CD14-positive monocyte (primary cell): ENCODE measurements around the gene MESD. TPM values are rescaled to one million over a fixed set of nuclear protein-coding genes. Genes with fewer than 3 reads are reported as not detected.

Experiments
- DNase-seq, 3 donors: peaks; one replicate each; pipeline ENCODE4 v3.0.0-alpha.2; 2011 to 2022
- H2AFZ ChIP-seq: 2 replicates; pipeline ENCODE4 v1.6.0; 2012; ENCODE audit warnings: mild to moderate bottlenecking, low read depth, low read length, inconsistent platforms; ENCODE audit not compliant: insufficient read depth, poor library complexity, severe bottlenecking
- H3K27ac ChIP-seq, 2 donors: 1 replicate in 1 of 2; 2 replicates in 1 of 2; pipeline ENCODE4 v1.5.1; 2012 to 2013; ENCODE audit warnings: low read length in 2 of 2, control low read depth in 1 of 2, inconsistent platforms in 1 of 2, low read depth in 1 of 2, mild to moderate bottlenecking in 1 of 2
- H3K27me3 ChIP-seq, 2 donors: one replicate each; pipeline versions ENCODE4 v1.6.0 to v1.6.1; 2011 to 2013; ENCODE audit warnings: low read length in 2 of 2; ENCODE audit not compliant: control insufficient read depth in 2 of 2, insufficient read depth in 2 of 2
- H3K36me3 ChIP-seq, 2 donors: replicated peaks in 1 of 2; 1 replicate in 1 of 2; 2 replicates in 1 of 2; pipeline versions ENCODE4 v1.5.1 to v1.6.1; 2012 to 2013; ENCODE audit warnings: low read length in 2 of 2, control low read depth in 1 of 2, inconsistent platforms in 1 of 2, mild to moderate bottlenecking in 1 of 2; ENCODE audit not compliant: insufficient read depth in 2 of 2, control insufficient read depth in 1 of 2
- H3K4me1 ChIP-seq, 2 donors: 1 replicate in 1 of 2; 2 replicates in 1 of 2; pipeline versions ENCODE4 v1.5.1 to v1.6.1; 2012 to 2013; ENCODE audit warnings: low read length in 2 of 2, control low read depth in 1 of 2, inconsistent platforms in 1 of 2, mild to moderate bottlenecking in 1 of 2, moderate library complexity in 1 of 2; ENCODE audit not compliant: insufficient read depth in 2 of 2, control insufficient read depth in 1 of 2
- H3K4me2 ChIP-seq: replicated peaks from 2 replicates; pipeline ENCODE3; 2012; ENCODE audit warnings: low read length, moderate library complexity, mild to moderate bottlenecking; ENCODE audit not compliant: poor library complexity, severe bottlenecking; ENCODE audit errors: extremely low read depth
- H3K4me3 ChIP-seq, 3 experiments: fragments of 200-600 bp in 1 of 3; sonication (generic) in 1 of 3; replicated peaks in 1 of 3; 1 replicate in 2 of 3; 2 replicates in 1 of 3; pipeline ENCODE4 v1.5.1; 2011 to 2013; ENCODE audit warnings: low read length in 3 of 3, mild to moderate bottlenecking in 3 of 3, control low read depth in 2 of 3, low read depth in 2 of 3, inconsistent platforms in 1 of 3, moderate library complexity in 1 of 3
- H3K79me2 ChIP-seq: 2 replicates; pipeline ENCODE4 v1.6.0; 2012; ENCODE audit warnings: mild to moderate bottlenecking, control low read depth, inconsistent platforms, low read length, moderate library complexity; ENCODE audit not compliant: insufficient read depth
- H3K9ac ChIP-seq: 2 replicates; pipeline ENCODE4 v1.6.0; 2017; ENCODE audit warnings: low read length, mild to moderate bottlenecking; ENCODE audit not compliant: insufficient read depth, poor library complexity, severe bottlenecking
- H3K9me3 ChIP-seq, 2 donors: replicated peaks in 1 of 2; 1 replicate in 1 of 2; 2 replicates in 1 of 2; pipeline versions ENCODE4 v1.5.1 to v1.6.1; 2012 to 2013; ENCODE audit warnings: low read length in 2 of 2, control low read depth in 1 of 2; ENCODE audit not compliant: control insufficient read depth in 1 of 2, insufficient read depth in 1 of 2
- H4K20me1 ChIP-seq: 2 replicates; pipeline ENCODE4 v1.6.0; 2012; ENCODE audit warnings: mild to moderate bottlenecking, low read length, control low read depth, moderate library complexity; ENCODE audit not compliant: insufficient read depth
- H3K27ac Mint-ChIP-seq, 7 donors: one replicate each; pipeline ENCODE4 v1.8.0; 2020; ENCODE audit warnings: mild to moderate bottlenecking in 7 of 7, mixed read lengths in 7 of 7, moderate library complexity in 6 of 7, inconsistent platforms in 2 of 7
- H3K27me3 Mint-ChIP-seq, 3 donors: one replicate each; pipeline ENCODE4 v1.8.0; 2021 to 2022; ENCODE audit warnings: low read depth in 3 of 3, mild to moderate bottlenecking in 3 of 3, mixed read lengths in 3 of 3, moderate library complexity in 3 of 3, inconsistent platforms in 1 of 3
- H3K36me3 Mint-ChIP-seq, 2 donors: one replicate each; pipeline ENCODE4 v1.8.0; 2020; ENCODE audit warnings: mixed read lengths in 2 of 2, inconsistent platforms in 1 of 2, mild to moderate bottlenecking in 1 of 2
- H3K4me1 Mint-ChIP-seq: one replicate; pipeline ENCODE4 v1.8.0; 2020; ENCODE audit warnings: mild to moderate bottlenecking, mixed read lengths
- H3K4me3 Mint-ChIP-seq, 2 donors: one replicate each; pipeline ENCODE4 v1.8.0; 2020; ENCODE audit warnings: mild to moderate bottlenecking in 2 of 2, mixed read lengths in 2 of 2, moderate library complexity in 1 of 2
- H3K9me3 Mint-ChIP-seq, 7 donors: one replicate each; pipeline ENCODE4 v1.8.0; 2020 to 2022; ENCODE audit warnings: mixed read lengths in 7 of 7, mild to moderate bottlenecking in 6 of 7, moderate library complexity in 6 of 7, inconsistent platforms in 2 of 7
- CTCF ChIP-seq: fragments of 200-600 bp; IDR thresholded peaks from one replicate; pipeline ENCODE4 v1.8.0; 2022; ENCODE audit warnings: antibody characterized with exemption, mild to moderate bottlenecking
- WGBS: methylation state at CpG from one replicate; pipeline ENCODE4 v1.1.5; 2013; ENCODE audit warnings: missing lambda C conversion rate; ENCODE audit not compliant: insufficient coverage; 5-methylcytosine and 5-hydroxymethylcytosine counted together
- intact Hi-C, 2 donors: fragments of 100-400 bp; cut with micrococcal nuclease; formaldehyde crosslinking; loops; one replicate each; pipeline versions ENCODE4 v1.15.0 to v1.15.1; 2023
- polyA plus RNA-seq, 3 donors: library from polyadenylated mRNA; depleted of rRNA in 1 of 3; unstranded in 2 of 3; stranded (reverse) in 1 of 3; fragments of 300-500 nt in 2 of 3; fragments of >200 nt in 1 of 3; fragmentation: Illumina TruSeq in 2 of 3; gene quantifications; 1 replicate in 2 of 3; 2 replicates in 1 of 3; pipeline ENCODE4 v1.2.3, GENCODE V29; 2012 to 2021

Gene MESD
- polyA plus RNA-seq, 3 donors = 5.6 to 15.7 (median 13.1) TPM

- peaks cover 20% of the 10 kb centered on the region for H3K4me1 Mint-ChIP-seq
- no peaks in the 10 kb centered on the region for H3K27me3 Mint-ChIP-seq
- no peak overlapping the region for H3K9ac ChIP-seq
- no peak overlapping the region for H3K4me3 Mint-ChIP-seq
- H3K9me3 Mint-ChIP-seq = no peaks in the 10 kb centered on the region
- TF ChIP-seq CTCF = no peak
- H3K27ac Mint-ChIP-seq = no peak overlapping the region
- H4K20me1 ChIP-seq = peaks cover 73% of the 10 kb centered on the region
- H3K4me3 ChIP-seq = no peak overlapping the region
- intact Hi-C loops = loop anchor here in 1 of 2 donors (10.0 kb wide), 2 partner anchors 47 to 287 kb away; no protein-coding TSS in a partner anchor
- DNase-seq = no peak
- H3K4me2 ChIP-seq = no peak overlapping the region
- H3K27ac ChIP-seq = no peak overlapping the region
- no peaks in the 10 kb centered on the region for H3K27me3 ChIP-seq
- no peaks in the 10 kb centered on the region for H3K9me3 ChIP-seq
- peaks cover 7 to 18% of the 10 kb centered on the region in 2 donors for H3K36me3 ChIP-seq
- H3K4me1 ChIP-seq = peaks cover 3 to 12% of the 10 kb centered on the region in 2 donors
- 54% methylated on average over 6 of the region's 6 CpGs for WGBS
- peaks cover 17 to 26% of the 10 kb centered on the region in 2 donors for H3K36me3 Mint-ChIP-seq
- H3K79me2 ChIP-seq = peaks cover 49% of the 10 kb centered on the region
- no peak overlapping the region for H2AFZ ChIP-seq
Observed at GRCh38 chr15:81007428-81008064, 17.9 kb upstream of the MESD start.

- no peak overlapping the region for H3K4me3 Mint-ChIP-seq
- H3K27ac Mint-ChIP-seq = no peak overlapping the region
- H3K79me2 ChIP-seq = peaks cover 57% of the 10 kb centered on the region
- H3K27me3 ChIP-seq = no peaks in the 10 kb centered on the region
- no peaks in the 10 kb centered on the region for H3K9me3 ChIP-seq
- H2AFZ ChIP-seq = no peak overlapping the region
- intact Hi-C loops = loop anchor here in 1 of 2 donors (10.0 kb wide), 2 partner anchors 49 to 289 kb away; no protein-coding TSS in a partner anchor
- H3K9me3 Mint-ChIP-seq = no peaks in the 10 kb centered on the region
- no peak for TF ChIP-seq CTCF
- H3K4me1 Mint-ChIP-seq = peaks cover 20% of the 10 kb centered on the region
- H3K4me3 ChIP-seq = no peak overlapping the region
- DNase-seq = no peak
- peaks cover 74% of the 10 kb centered on the region for H4K20me1 ChIP-seq
- no peak overlapping the region for H3K9ac ChIP-seq
- H3K36me3 ChIP-seq = peaks cover 7 to 18% of the 10 kb centered on the region in 2 donors
- no CpG with 5 or more reads among the region's 1 CpG for WGBS
- no peak overlapping the region for H3K4me2 ChIP-seq
- peaks cover 17 to 26% of the 10 kb centered on the region in 2 donors for H3K36me3 Mint-ChIP-seq
- H3K27me3 Mint-ChIP-seq = no peaks in the 10 kb centered on the region
- H3K4me1 ChIP-seq = peaks cover 7 to 20% of the 10 kb centered on the region in 2 donors
- no peak overlapping the region for H3K27ac ChIP-seq
Observed at GRCh38 chr15:81006124-81006523, 16.5 kb upstream of the MESD start.
